Measurements from ENCODE around the gene RAB40C.

- no peak for TF ChIP-seq EZH2 (optimal IDR thresholded peaks at IDR 0.05; ENCODE audit: low read depth, low read length)
- TF ChIP-seq, protein P1, sequence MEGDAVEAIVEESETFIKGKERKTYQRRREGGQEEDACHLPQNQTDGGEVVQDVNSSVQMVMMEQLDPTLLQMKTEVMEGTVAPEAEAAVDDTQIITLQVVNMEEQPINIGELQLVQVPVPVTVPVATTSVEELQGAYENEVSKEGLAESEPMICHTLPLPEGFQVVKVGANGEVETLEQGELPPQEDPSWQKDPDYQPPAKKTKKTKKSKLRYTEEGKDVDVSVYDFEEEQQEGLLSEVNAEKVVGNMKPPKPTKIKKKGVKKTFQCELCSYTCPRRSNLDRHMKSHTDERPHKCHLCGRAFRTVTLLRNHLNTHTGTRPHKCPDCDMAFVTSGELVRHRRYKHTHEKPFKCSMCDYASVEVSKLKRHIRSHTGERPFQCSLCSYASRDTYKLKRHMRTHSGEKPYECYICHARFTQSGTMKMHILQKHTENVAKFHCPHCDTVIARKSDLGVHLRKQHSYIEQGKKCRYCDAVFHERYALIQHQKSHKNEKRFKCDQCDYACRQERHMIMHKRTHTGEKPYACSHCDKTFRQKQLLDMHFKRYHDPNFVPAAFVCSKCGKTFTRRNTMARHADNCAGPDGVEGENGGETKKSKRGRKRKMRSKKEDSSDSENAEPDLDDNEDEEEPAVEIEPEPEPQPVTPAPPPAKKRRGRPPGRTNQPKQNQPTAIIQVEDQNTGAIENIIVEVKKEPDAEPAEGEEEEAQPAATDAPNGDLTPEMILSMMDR (IDR thresholded peaks at IDR 0.05; ENCODE audit: low read length): no peak
These were observed 38.7 kb upstream of the RAB40C start for GRCh38 chr16:551210-551609.

Measured in MM.1S (cell line).